HepG2 (cell line): ENCODE measurements around the gene NOL4L. TPM values are rescaled to one million over a fixed set of nuclear protein-coding genes. Genes with fewer than 3 reads are reported as not detected.

ENCODE experiments used
- ATAD3A ChIP-seq: sonication (generic); formaldehyde crosslinking; IDR thresholded peaks from 2 replicates; pipeline ENCODE4 v1.4.0; 2020; ENCODE audit warnings: missing genetic modification reagents
- EP300 ChIP-seq, 3 experiments: sonication (generic) in 1 of 3; formaldehyde crosslinking in 1 of 3; IDR thresholded peaks; 2 replicates each; pipeline versions ENCODE4 v1.5.1 to v1.6.1; 2011 to 2020; ENCODE audit warnings: low read depth in 2 of 3, low read length in 2 of 3, borderline replicate concordance in 1 of 3, improper control_type of control experiment in 1 of 3, mild to moderate bottlenecking in 1 of 3, missing genetic modification reagents in 1 of 3, moderate library complexity in 1 of 3
- GFI1 ChIP-seq: sonication (generic); formaldehyde crosslinking; IDR thresholded peaks from 2 replicates; pipeline ENCODE4 v1.5.0; 2020; ENCODE audit warnings: missing genetic modification reagents, mild to moderate bottlenecking, borderline replicate concordance
- GZF1 ChIP-seq: sonication (generic); formaldehyde crosslinking; IDR thresholded peaks from 2 replicates; pipeline ENCODE4 v1.5.1; 2020; ENCODE audit warnings: mild to moderate bottlenecking, missing genetic modification reagents
- KLF6 ChIP-seq: IDR thresholded peaks from 2 replicates; pipeline ENCODE4 v1.8.0; 2016; ENCODE audit warnings: missing biosample characterization, missing genetic modification reagents
- MAFF ChIP-seq: IDR thresholded peaks from 2 replicates; pipeline ENCODE4 v1.6.1; 2011; ENCODE audit warnings: low read depth, low read length, improper control_type of control experiment
- MIER3 ChIP-seq: IDR thresholded peaks from 2 replicates; pipeline ENCODE4 v1.6.1; 2016; ENCODE audit warnings: missing compliant biosample characterization, borderline replicate concordance
- MLLT10 ChIP-seq: sonication (generic); formaldehyde crosslinking; IDR thresholded peaks from 2 replicates; pipeline ENCODE4 v1.4.0; 2020; ENCODE audit warnings: missing genetic modification reagents
- MTF2 ChIP-seq: sonication (generic); formaldehyde crosslinking; IDR thresholded peaks from 2 replicates; pipeline ENCODE4 v1.5.0; 2020; ENCODE audit warnings: missing genetic modification reagents, borderline replicate concordance
- NFE2L2 ChIP-seq: fragments of 150-350 bp; IDR thresholded peaks from 2 replicates; pipeline ENCODE4 v1.6.1; 2014; ENCODE audit warnings: low read length
- TBX2 ChIP-seq: sonication (generic); formaldehyde crosslinking; IDR thresholded peaks from 2 replicates; pipeline ENCODE4 v1.5.0; 2020; ENCODE audit warnings: missing genetic modification reagents, mild to moderate bottlenecking, borderline replicate concordance
- TP53 ChIP-seq: sonication (generic); formaldehyde crosslinking; conservative IDR thresholded peaks from 2 replicates; pipeline ENCODE4 v1.4.0; 2020; ENCODE audit warnings: missing genetic modification reagents
- ZBTB7B ChIP-seq: sonication (generic); formaldehyde crosslinking; IDR thresholded peaks from 2 replicates; pipeline ENCODE4 v1.4.0; 2020; ENCODE audit warnings: missing genetic modification reagents
- ZNF34 ChIP-seq: sonication (generic); formaldehyde crosslinking; IDR thresholded peaks from 2 replicates; pipeline ENCODE4 v1.4.0; 2020; ENCODE audit warnings: mild to moderate bottlenecking, missing genetic modification reagents, borderline replicate concordance
- ZNF343 ChIP-seq: sonication (generic); formaldehyde crosslinking; IDR thresholded peaks from 2 replicates; pipeline ENCODE4 v1.4.0; 2020; ENCODE audit warnings: mild to moderate bottlenecking, missing genetic modification reagents
- ZNF557 ChIP-seq: sonication (generic); formaldehyde crosslinking; IDR thresholded peaks from 2 replicates; pipeline ENCODE4 v1.4.0; 2020; ENCODE audit warnings: missing genetic modification reagents
- ZNF7 ChIP-seq: IDR thresholded peaks from 2 replicates; pipeline ENCODE4 v1.6.1; 2016; ENCODE audit warnings: missing biosample characterization, missing genetic modification reagents
- polyA plus RNA-seq, 8 experiments: library from polyadenylated mRNA; depleted of rRNA in 3 of 8; stranded (reverse) in 7 of 8; unstranded in 1 of 8; fragments of >200 nt; fragmentation: Illumina TruSeq in 4 of 8; extraction: Trizol in 4 of 8; gene quantifications; 2 replicates each; pipeline versions ENCODE4 v1.2.1 to v1.2.3, GENCODE V29; 2011 to 2016; ENCODE audit warnings: low read depth in 4 of 8, missing spikeins in 1 of 8, mixed read lengths in 1 of 8; ENCODE audit not compliant: insufficient read depth in 1 of 8
- total RNA-seq, 5 experiments: library from RNA; depleted of rRNA; stranded (reverse); fragments of >200 nt; fragmentation: Illumina TruSeq; extraction: Trizol; gene quantifications; 2 replicates each; pipeline ENCODE4 v1.2.3, GENCODE V29; 2016; ENCODE audit warnings: low read depth in 1 of 5
- TF ChIP-seq, protein P1 (sequence below): IDR thresholded peaks from 2 replicates; pipeline ENCODE4 v1.6.1; 2016; ENCODE audit warnings: missing genetic modification reagents, missing compliant biosample characterization
- TF ChIP-seq, protein P2 (sequence below): sonication (generic); formaldehyde crosslinking; IDR thresholded peaks from 2 replicates; pipeline ENCODE4 v1.8.0; 2023; ENCODE audit warnings: mild to moderate bottlenecking, missing genetic modification reagents
- TF ChIP-seq, protein P3 (sequence below): fragments of 450-650 bp; IDR thresholded peaks from 2 replicates; pipeline ENCODE4 v1.6.1; 2017; ENCODE audit warnings: mild to moderate bottlenecking
- TF ChIP-seq, protein P4 (sequence below): sonication (generic); formaldehyde crosslinking; IDR thresholded peaks from 2 replicates; pipeline ENCODE4 v1.4.0; 2020; ENCODE audit warnings: low read depth, mild to moderate bottlenecking, missing genetic modification reagents
- TF ChIP-seq, protein P5 (sequence below): sonication (generic); formaldehyde crosslinking; conservative IDR thresholded peaks from 2 replicates; pipeline ENCODE4 v1.4.0; 2020; ENCODE audit warnings: missing genetic modification reagents

NOL4L gene
- total and polyA plus RNA-seq, 2 of the 13 experiments (the other 11 are each of a cell fraction or from before 2014, with no cell fraction given), result 16.6 to 35.4 TPM

DNA sequence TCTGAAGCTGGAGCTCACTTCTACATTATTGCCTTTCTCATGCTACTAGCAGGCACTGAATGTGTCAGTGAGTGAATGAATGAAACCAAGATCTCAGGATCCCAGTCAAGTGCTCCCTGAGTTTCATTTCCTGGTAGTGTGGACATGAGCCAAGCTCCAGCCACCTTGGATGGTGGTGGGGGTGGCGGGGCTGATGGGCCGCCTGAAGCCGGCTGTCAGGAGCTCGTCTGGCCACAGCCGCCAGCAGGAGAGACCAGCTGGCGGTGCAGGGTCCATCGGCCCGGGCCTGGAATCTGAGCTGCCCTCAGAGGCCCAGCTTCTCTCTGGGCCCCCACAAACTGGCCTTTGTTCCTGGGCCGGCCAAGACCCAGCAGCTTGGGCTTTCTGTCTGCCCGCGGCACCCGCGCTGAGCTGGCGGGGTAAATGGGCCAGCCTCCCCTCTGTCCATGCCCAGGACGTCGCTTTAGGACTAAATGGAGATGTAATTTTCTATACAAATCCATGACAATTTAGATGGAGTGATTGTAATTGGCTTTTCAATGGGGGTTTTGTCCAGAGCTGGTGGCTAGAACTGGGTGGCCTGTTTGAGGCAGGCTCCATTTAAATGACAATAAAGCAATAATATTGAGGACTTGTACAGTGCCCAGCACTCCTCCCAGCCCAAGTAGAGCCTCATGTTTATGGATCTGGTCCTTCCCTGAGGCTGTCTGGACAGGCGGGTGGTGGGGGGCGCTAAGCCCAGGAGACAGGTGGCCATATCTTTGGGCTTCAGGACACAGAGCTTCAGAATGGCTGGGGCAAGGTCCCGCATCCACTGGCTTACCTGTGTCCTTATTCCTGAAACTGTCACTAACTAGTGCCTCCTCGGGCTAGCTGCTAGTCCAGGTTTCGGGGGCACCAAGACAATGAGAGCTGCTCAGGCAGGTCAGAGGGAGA is 43.5 kb downstream of the NOL4L start (continued):
- TF ChIP-seq, protein P1, sequence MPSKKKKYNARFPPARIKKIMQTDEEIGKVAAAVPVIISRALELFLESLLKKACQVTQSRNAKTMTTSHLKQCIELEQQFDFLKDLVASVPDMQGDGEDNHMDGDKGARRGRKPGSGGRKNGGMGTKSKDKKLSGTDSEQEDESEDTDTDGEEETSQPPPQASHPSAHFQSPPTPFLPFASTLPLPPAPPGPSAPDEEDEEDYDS (CRISPR knock-in tag), result peak; percentile 82
- no peak for TF ChIP-seq ATAD3A (CRISPR knock-in tag)
- peak; percentile 96 for TF ChIP-seq ZNF343 (CRISPR knock-in tag)
- TF ChIP-seq EP300 (IDR thresholded peaks at IDR 0.05; ENCODE audit: low read depth in 2 of 2, low read length in 2 of 2), result peak; percentile 84 to 91; a peak in 3 of 4 replicates
- peak; percentile 79; the same call in 1 of the 2 replicates for TF ChIP-seq EP300 (CRISPR knock-in tag; IDR thresholded peaks at IDR 0.05; ENCODE audit: borderline replicate concordance)
- peak; percentile 92; the same call in 1 of the 2 replicates for TF ChIP-seq MIER3 (CRISPR knock-in tag)
- TF ChIP-seq ZBTB7B (CRISPR knock-in tag), result peak; percentile 100
- TF ChIP-seq KLF6 (CRISPR knock-in tag), result peak; percentile 62; the same call in 1 of the 2 replicates
- TF ChIP-seq MAFF, result no peak
- TF ChIP-seq TBX2 (CRISPR knock-in tag), result peak; percentile 98
- TF ChIP-seq, protein P2, sequence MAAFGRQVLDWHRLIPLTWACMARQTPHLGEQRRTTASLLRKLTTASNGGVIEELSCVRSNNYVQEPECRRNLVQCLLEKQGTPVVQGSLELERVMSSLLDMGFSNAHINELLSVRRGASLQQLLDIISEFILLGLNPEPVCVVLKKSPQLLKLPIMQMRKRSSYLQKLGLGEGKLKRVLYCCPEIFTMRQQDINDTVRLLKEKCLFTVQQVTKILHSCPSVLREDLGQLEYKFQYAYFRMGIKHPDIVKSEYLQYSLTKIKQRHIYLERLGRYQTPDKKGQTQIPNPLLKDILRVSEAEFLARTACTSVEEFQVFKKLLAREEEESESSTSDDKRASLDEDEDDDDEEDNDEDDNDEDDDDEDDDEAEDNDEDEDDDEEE (CRISPR knock-in tag), result no peak; the same call in 1 of the 2 replicates
- TF ChIP-seq ZNF34 (CRISPR knock-in tag), result peak; percentile 96; the same call in 1 of the 2 replicates
- TF ChIP-seq ZNF7 (CRISPR knock-in tag), result no peak
- TF ChIP-seq ZNF557 (CRISPR knock-in tag), result peak; percentile 88
- no peak for TF ChIP-seq MLLT10 (CRISPR knock-in tag)
- TF ChIP-seq, protein P3, sequence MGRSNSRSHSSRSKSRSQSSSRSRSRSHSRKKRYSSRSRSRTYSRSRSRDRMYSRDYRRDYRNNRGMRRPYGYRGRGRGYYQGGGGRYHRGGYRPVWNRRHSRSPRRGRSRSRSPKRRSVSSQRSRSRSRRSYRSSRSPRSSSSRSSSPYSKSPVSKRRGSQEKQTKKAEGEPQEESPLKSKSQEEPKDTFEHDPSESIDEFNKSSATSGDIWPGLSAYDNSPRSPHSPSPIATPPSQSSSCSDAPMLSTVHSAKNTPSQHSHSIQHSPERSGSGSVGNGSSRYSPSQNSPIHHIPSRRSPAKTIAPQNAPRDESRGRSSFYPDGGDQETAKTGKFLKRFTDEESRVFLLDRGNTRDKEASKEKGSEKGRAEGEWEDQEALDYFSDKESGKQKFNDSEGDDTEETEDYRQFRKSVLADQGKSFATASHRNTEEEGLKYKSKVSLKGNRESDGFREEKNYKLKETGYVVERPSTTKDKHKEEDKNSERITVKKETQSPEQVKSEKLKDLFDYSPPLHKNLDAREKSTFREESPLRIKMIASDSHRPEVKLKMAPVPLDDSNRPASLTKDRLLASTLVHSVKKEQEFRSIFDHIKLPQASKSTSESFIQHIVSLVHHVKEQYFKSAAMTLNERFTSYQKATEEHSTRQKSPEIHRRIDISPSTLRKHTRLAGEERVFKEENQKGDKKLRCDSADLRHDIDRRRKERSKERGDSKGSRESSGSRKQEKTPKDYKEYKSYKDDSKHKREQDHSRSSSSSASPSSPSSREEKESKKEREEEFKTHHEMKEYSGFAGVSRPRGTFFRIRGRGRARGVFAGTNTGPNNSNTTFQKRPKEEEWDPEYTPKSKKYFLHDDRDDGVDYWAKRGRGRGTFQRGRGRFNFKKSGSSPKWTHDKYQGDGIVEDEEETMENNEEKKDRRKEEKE, result no peak
- TF ChIP-seq TP53 (CRISPR knock-in tag), result peak; percentile 91; the same call in 1 of the 2 replicates
- TF ChIP-seq GFI1 (CRISPR knock-in tag), result peak; percentile 84
- TF ChIP-seq, protein P4, sequence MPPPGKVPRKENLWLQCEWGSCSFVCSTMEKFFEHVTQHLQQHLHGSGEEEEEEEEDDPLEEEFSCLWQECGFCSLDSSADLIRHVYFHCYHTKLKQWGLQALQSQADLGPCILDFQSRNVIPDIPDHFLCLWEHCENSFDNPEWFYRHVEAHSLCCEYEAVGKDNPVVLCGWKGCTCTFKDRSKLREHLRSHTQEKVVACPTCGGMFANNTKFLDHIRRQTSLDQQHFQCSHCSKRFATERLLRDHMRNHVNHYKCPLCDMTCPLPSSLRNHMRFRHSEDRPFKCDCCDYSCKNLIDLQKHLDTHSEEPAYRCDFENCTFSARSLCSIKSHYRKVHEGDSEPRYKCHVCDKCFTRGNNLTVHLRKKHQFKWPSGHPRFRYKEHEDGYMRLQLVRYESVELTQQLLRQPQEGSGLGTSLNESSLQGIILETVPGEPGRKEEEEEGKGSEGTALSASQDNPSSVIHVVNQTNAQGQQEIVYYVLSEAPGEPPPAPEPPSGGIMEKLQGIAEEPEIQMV (CRISPR knock-in tag), result peak; percentile 91
- TF ChIP-seq, protein P5, sequence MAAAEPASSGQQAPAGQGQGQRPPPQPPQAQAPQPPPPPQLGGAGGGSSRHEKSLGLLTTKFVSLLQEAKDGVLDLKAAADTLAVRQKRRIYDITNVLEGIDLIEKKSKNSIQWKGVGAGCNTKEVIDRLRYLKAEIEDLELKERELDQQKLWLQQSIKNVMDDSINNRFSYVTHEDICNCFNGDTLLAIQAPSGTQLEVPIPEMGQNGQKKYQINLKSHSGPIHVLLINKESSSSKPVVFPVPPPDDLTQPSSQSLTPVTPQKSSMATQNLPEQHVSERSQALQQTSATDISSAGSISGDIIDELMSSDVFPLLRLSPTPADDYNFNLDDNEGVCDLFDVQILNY (CRISPR knock-in tag), result peak; percentile 75; the same call in 1 of the 2 replicates
- TF ChIP-seq GZF1 (CRISPR knock-in tag), result peak; percentile 93; the same call in 1 of the 2 replicates
- no peak; the same call in 1 of the 2 replicates for TF ChIP-seq MTF2
- no peak for TF ChIP-seq NFE2L2
